ENCODE data around the gene RELN. TPM values are rescaled to one million over a fixed set of nuclear protein-coding genes. Genes with fewer than 3 reads are reported as not detected.

Gene RELN
- total RNA-seq, 1 donor from 2014 or later, result 15.6 TPM

DNA sequence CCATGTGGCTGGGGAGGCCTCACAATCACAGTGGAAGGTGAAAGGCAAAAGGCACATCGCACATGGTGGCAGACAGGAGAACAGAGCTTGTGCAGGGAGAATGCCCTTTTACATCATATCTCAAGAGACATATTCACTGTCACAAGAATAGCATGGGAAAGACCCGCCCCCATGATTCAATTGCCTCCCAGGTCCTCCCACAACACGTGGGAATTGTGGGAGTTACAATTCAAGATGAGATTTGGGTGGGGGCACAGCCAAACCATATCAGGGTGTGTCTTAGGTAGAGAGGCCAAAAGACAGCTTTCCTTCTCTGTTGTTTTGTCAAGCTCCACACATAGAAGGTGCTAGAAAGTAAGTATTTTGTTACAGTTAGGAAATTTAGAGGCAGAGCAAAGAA, 522.6 kb downstream of the RELN start:
- no peak for DNase-seq

DNA sequence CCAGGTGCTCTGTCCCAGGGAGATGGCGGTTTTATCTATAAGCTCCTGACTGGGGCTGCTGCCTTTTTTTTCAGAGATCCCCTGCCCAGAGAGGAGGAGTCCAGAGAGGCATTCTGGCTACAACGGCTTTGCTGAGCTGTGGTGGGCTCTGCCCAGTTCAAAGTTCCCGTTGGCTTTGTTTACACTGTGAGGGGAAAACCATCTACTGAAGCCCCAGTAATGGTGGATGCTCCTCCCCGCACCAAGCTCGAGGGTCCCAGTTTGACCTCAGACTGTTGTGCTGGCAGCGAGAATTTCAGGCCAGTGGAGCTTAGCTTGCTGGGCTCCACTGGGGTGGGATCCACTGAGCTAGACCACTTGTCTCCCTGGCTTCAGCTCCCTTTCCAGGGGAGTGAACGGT, 527.1 kb downstream of the RELN start:
- no peak for DNase-seq

DNA sequence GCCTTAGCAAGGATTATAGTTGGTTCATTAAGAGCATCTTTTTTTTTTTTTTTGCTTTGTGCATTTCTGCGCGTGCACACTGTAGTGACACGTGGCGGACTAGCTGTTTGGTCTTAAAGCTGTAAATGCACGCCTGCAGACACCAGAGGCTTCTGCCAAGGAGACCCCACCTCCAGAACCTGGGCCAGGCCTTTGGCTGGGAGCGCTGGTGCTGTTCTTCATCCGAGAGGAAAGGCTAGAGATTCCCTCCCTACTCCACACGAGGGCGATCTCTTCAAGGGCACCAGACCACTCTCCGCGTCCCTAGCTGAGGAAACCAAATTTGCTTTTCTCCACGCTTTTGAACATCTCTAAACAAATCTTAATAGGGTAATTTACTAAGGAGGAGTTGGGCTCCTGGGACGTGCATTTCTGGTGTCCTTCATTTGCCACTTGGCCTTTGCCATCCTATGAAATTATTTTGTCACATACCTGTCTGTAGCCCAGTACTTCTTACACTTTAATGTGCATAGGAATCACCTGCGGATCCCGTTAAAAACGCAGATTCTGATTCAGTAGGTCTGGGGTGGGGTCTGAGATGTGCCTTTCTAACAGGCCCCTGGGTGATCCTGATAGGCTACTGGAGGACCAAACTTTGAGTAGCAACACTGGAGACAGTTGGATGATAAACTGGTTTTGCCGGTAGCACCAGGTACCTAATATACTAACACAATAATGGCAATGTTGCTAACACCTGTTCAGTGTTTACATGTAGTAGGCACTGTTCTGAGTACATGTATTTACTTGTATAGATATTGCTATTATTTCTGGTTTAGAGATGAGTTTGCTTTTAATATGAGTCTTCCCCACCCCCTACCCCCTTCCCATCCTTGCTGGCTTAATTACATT, 542.1 kb downstream of the RELN start:
- DNase-seq, result no peak

DNA sequence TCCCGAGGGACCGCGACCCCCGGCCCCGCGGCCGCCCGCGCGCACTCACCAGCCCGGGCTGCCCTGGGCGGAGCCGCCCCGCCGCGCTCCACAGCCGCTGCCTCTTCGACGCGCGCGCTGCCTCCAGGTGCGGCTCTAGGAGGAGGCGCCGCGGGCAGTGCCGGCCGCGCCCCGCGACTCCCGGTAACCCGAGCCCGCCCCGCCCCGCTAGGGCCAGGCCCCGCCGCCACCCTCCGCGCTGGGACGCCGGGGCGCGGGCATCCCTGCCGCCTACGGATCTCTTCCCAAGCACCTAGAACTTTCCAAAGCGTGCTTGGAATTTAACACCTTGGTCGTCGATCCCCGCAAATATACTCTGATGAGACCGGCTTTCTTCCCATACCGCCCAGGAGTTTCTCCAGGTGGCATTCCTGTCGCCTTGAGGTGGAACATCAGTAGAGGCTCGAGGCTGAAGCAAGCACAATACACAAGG, 543.4 kb downstream of the RELN start, which contains the start of gene SLC26A5:
Gene SLC26A5, minus strand, starts transcription at position 159 of the 472 bp plus-strand sequence. CDS start 24,693 bp downstream, outside the sequence.
- DNase-seq, result no peak

DNA sequence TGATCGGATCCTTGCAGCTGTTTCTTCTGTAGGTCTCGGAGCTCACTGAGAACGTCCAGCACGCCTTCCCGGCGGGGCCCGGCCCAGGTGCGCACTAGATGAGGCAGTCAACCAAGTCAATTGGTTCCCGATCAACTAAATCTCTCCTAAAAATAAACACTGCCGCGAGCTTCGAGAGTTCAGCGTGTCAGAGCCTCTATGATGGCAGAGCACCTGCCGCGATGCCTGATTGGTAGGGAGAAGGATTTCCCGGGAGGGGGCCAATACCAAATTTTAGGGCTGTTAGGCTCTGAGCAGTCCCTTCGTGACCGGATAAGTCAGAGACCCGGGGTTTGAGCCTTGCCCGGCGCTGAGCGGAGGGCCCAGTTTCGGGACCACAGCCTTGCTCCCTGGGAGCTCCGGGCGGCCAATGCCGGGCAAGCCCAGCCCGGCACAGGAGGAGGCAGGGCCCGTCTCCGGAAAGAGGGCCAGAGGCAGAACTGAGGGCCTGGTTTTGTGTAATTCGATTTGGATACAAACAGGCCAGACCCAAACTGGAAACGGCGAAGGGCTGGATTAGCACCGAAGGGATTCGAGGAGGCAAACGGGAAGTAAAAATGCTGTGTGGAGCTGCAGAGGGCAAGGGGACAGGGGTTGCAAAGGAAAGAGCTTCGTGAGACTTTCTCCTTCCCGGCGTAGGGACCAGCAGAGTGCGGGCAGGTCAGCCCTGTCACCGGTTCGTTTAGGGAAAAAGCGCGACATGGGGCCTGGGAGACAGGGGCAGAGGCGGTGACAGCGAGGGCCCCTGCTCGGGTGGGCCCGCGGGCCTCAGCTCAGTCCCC, 544.0 kb downstream of the RELN start:
- no peak for DNase-seq

DNA sequence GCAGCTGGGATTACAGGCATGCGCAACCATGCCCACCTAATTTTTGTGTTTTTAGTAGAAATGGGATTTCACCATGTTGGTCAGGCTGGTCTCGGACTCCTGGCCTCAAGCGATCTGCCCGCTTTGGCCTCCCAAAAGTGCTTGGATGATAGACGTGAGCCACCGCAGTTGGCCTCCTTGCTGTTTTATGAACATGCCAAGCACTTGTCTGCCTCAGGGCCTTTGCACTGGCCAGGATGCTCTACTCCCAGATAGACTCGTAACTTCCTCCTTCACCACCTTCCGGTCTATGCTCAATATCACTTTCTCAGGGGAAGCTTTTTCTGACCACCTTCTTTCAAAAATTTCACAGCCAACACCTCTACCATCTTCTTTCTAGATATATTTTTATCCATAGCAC, 549.8 kb downstream of the RELN start:
- no peak for DNase-seq

DNA sequence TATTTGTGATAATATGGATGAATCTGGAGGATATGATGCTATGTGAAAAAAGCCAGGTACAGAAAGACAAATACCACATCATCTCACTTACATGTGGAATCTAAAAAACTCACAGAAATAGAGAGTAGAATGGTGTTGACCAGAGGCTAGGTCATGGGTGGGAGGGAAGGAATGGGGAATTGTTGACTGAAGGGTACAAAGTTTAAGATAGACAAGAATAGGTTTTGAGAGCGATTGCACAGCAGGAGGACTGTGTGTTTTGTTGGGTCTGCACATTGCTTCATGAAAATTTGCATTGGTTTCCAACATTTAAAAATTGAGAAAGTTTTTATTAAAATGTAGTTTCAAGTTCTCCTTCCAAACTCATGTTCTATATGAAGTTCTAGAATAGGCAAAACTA, 551.8 kb downstream of the RELN start:
- DNase-seq, result no peak

DNA sequence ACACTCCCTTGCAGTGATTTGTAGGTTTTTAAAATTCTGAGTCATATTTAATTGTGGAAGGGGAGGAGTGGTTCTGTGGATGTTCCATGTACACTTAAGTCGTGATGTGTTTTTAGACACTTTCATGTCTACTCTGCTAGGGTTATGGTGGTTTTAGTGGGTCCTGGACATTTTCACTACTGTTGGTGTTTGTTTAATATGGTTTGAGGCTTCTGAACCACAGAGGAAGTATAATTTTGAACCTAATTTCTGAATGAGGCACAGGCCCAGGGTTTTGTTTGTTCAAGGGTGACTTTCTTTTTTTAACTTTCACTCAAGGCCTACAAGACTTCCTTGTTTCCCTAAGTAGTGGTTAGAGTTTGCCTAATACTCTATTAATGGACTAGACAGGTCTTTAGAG, 556.7 kb downstream of the RELN start:
- no peak for DNase-seq

DNA sequence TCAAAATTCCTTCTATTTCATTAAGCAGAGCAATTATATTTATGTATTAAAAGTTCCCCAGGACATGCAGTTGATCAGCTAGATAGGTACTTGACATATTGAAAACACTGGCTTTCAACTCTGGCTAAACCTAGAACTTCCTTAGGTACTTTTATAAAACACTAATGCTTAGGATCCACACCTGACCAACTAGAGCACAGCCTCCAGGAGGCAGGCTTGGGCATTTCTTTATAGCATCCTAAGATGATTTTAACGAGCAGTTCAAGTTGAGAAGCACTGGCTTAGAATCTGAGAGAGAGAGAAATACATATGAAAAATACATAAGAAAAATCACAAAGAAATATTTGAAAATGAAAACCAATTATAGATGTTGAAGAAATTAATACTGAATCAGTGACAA, 564.3 kb downstream of the RELN start:
- DNase-seq, result no peak

DNA sequence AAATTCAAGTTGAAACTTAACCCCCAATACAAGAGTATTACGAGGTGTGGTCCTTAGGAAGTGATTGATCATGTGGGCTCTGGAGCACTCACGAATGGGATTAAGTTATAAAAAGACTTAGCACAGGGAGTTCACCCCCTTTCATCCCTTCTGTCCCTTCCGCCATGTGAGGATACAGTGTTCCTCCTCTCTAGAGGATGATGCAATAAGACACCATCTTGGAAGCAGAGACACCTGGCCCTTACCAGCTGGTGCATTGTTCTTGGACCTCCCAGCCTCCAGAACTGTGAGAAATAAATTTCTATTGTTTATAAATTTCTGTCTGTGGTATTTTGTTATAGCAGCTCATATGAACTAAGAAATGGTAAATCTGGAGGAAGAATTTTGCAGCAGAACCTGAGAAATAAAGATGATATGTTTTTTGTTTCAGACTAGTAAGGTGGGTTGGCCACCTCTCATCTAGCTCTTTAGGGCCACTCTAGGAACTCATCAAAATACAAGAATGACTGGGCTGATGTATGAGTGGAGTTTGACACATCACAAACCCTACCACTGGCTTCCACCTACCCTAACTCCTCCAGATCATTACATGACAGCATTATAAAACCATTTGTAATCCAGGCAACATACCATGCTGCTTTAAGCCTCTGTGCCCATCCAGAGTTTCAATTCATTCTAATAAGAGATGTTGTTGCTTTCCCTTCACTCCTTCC, 565.8 kb downstream of the RELN start:
- DNase-seq, result no peak

Small RNA genes lying within 50 kb of the gene (small RNA-seq; reads per million reads assigned to genes)
- not detected for gene RF00019 (ENCODE audit: low replicate concordance)

Other genes with a start within 250 kb of the RELN start
- gene ORC5, start 218.4 kb upstream of the RELN start, total RNA-seq, result 21.2 TPM